ENCODE data around the gene LGALS1. TPM values are rescaled to one million over a fixed set of nuclear protein-coding genes. Genes with fewer than 3 reads are reported as not detected.

The LGALS1 gene
- total RNA-seq: 1,000 to 10,000 TPM; 1,392 to 1,515 TPM

DNA sequence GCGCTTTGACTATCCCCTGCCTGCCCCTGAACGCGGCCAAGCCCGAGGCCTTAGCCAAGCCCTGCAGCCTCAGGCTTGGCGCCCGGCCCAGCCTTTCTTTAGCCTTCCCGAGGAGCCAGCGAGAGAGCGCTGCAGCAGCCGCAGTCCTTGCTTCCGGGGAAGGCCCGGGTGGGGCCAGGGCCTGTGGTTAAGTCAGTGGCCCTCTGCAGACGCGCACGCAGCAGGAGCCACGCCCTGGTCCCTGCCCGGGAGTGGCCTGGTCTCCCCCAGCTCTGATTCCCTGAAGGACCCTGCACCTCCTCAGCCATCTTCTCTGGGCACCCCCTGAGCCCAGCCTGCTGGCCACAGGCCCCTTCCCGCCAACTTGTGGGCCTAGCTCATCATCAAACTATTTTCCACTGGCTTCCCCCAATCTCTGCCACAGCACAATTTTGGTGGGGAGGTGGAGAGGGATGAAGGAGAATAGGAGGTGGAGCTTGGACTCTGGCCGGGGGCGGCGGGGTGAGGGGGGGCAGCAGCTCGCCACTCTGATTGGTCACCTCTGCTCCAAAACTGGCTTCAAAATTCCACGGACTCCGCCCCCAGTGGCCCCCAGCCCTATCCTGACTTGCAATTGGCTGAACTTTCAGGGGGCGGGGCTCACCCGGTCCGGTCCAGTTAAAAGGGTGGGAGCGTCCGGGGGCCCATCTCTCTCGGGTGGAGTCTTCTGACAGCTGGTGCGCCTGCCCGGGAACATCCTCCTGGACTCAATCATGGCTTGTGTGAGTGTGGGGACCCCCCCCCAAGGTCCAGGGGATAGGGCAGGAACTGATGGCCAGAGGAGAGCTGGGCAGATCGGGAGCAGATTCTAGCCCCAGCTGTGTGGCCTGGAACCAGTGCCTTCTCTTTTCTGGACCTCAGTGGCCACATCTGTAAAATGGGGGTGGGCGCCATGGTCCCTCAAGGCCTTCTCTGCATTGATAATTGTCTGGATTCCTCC, at the start of gene LGALS1:
Gene LGALS1 (plus strand): TSS at position 686 of the 979 bp plus-strand sequence. CDS start 67 bp downstream, at position 753.
- Mint-ChIP-seq H3K4me1 (peaks cover 49% of the 10 kb centered on the region), H3K4me3 (peak within 1 kb of the TSS; percentile 83), H3K27ac (peak within 1 kb of the TSS; percentile 97), H3K9me3 (ENCODE audit: low read depth) (no peaks in the 10 kb centered on the region), H3K36me3 (peaks cover 20% of the 10 kb centered on the region), H3K27me3 (no peaks in the 10 kb centered on the region)
- peak; percentile 68 for ATAC-seq
- peak; percentile 93 for DNase-seq
- CTCF ChIA-PET: interaction anchor here (0.8 to 41.1 kb wide), 13 partner anchors 11 to 142 kb away, joined by 3 to 1064 read pairs (median 4); partner anchors contain the start of genes GGA1, NOL12, PDXP and SH3BP1

DNA sequence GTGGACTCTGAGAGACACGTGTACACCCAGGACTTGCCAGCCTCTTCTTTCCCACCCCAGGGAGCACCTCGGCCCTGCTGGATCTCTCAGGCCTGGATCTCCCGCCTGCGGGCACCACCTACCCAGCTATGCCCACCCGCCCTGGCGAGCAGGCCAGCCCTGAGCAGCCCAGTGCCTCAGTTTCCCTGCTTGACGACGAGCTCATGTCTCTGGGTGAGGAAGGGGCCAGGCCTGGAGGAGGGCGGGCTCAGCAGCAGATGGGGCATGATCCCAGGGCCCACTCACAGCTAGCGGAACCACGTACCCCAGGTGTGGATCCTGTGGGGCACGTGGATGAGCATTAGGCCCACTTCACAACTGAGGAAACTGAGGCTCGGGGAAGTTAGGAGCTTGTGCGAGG, 49.7 kb upstream of the LGALS1 start:
- Mint-ChIP-seq H3K27ac (peak overlapping the region; percentile 62), H3K27me3 (no peaks in the 10 kb centered on the region), H3K4me3 (no peak overlapping the region), H3K9me3 (ENCODE audit: low read depth) (no peaks in the 10 kb centered on the region), H3K4me1 (peaks cover 42% of the 10 kb centered on the region), H3K36me3 (peaks cover 7% of the 10 kb centered on the region)
- ATAC-seq (no peak), DNase-seq (no peak)
- CTCF ChIA-PET: interaction anchor here (1.0 to 34.1 kb wide), 5 partner anchors 12 to 45 kb away, joined by 3 to 1064 read pairs (median 156); partner anchors contain the start of genes GGA1, LGALS1, NOL12 and PDXP

DNA sequence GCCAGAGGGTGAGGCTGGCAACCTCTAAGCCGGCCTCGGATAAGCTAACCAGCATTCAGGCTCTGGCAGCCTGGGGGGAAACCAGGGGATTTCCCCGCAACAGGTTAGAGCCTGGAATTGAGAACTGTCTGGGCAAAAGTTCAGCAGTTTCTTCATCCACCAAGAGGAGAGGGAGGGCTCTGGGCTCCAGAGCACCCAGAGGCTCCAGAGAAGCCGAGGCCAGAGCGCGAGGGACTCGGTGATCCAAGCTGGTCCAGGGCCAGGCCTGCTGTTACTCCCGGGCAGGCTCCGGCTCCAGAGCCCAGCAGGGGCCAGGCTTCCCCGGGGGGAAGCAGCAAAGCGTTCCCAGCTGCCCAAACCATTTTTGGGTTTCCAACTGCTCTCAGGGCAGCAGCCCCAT, 49.3 kb upstream of the LGALS1 start:
- Mint-ChIP-seq H3K4me3 (no peak overlapping the region), H3K27me3 (no peaks in the 10 kb centered on the region), H3K9me3 (ENCODE audit: low read depth) (no peaks in the 10 kb centered on the region), H3K36me3 (peaks cover 7% of the 10 kb centered on the region), H3K27ac (peak overlapping the region; percentile 88), H3K4me1 (peaks cover 43% of the 10 kb centered on the region)
- DNase-seq (no peak), ATAC-seq (no peak)
- CTCF ChIA-PET: interaction anchor here (14.0 to 34.1 kb wide), 3 partner anchors 12 to 44 kb away, joined by 156 to 1064 read pairs (median 298); partner anchors contain the start of genes GGA1, LGALS1, NOL12 and PDXP

DNA sequence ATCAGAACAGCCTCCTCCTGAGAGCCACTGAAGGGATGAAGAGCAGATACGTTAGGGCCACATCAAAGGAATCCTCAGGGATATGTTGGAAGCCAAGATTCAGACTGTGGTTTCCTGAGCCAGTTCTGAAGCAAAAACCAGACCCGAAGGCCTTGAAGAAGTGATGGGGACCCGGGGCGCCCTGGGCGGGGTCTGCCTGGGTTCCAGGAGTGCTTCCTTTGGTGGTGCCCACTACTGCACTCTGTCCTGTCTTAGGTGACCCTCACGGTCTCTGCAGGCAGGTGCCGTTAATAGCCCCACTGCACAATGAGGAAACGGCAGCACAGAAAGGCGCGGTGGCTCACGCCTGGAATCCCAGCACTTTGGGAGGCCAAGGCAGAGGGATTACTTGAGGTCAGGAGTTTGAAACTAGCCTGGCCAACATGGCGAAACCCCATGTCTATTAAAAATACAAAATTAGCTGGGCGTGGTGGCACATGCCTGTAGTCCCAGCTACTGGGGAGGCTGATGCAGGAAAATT, 48.8 kb upstream of the LGALS1 start:
- peaks cover 7% of the 10 kb centered on the region for H3K36me3 Mint-ChIP-seq
- H3K4me1 Mint-ChIP-seq: peaks cover 47% of the 10 kb centered on the region
- ATAC-seq (no peak), DNase-seq (no peak)
- H3K27ac Mint-ChIP-seq: peak overlapping the region; percentile 88
- H3K27me3 Mint-ChIP-seq: no peaks in the 10 kb centered on the region
- H3K4me3 Mint-ChIP-seq: no peak overlapping the region
- H3K9me3 Mint-ChIP-seq (ENCODE audit: low read depth): no peaks in the 10 kb centered on the region
- CTCF ChIA-PET: interaction anchor here (1.1 to 34.1 kb wide), 4 partner anchors 11 to 44 kb away, joined by 5 to 1064 read pairs (median 227); partner anchors contain the start of genes GGA1, LGALS1, NOL12 and PDXP

DNA sequence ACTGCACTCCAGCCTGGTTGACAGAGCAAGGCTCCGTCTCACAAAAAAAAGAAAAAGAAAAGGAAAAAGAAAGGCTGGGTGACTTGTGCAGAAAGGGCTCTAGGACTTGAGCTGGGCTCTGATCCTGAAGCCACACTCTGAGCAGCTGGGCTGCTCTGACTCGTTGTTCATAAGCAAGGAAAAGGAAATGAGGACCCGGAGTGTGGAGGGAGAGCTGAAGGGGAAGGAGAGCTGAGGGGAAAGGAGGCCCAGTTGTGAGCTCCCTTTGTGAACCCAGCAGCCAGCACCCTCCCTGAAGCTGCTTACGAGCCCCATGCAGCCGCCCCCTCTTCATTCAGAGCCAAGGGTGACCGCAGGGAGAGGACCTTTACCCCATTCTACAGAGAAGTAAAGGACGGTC, 48.3 kb upstream of the LGALS1 start:
- H3K4me1 Mint-ChIP-seq: peaks cover 52% of the 10 kb centered on the region
- peaks cover 7% of the 10 kb centered on the region for H3K36me3 Mint-ChIP-seq
- ATAC-seq: peak; percentile 3
- no peaks in the 10 kb centered on the region for H3K27me3 Mint-ChIP-seq
- no peaks in the 10 kb centered on the region for H3K9me3 Mint-ChIP-seq (ENCODE audit: low read depth)
- H3K4me3 Mint-ChIP-seq: no peak overlapping the region
- CTCF ChIA-PET: interaction anchor here (0.9 to 34.1 kb wide), 5 partner anchors 8 to 43 kb away, joined by 4 to 1064 read pairs (median 156); partner anchors contain the start of genes GGA1, LGALS1, NOL12 and PDXP
- H3K27ac Mint-ChIP-seq: peak overlapping the region; percentile 88
- DNase-seq: no peak

DNA sequence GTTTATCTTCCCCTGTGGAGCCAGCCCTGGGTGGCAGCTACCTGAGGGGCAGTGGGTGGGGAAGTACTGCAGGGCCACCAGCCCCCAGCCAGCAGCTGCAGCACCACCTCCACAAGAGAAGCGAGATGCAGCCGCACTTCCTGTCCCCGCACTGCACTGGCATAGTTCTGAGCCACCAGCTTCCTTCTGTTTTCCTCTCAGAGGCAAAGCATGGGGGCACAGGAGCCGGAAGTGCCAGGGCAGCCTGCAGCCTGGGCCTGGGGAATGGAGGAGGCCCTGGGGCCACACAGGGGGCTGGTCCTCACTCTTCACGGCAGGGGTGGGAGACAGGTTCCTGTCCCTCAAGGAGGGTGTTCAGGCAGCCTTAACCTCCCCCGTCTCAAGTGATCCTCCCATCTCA, 47.9 kb upstream of the LGALS1 start:
- H3K36me3 Mint-ChIP-seq: peaks cover 7% of the 10 kb centered on the region
- no peak overlapping the region for H3K4me3 Mint-ChIP-seq
- H3K27ac Mint-ChIP-seq: peak overlapping the region; percentile 88
- H3K27me3 Mint-ChIP-seq: no peaks in the 10 kb centered on the region
- CTCF ChIA-PET: interaction anchor here (0.9 to 34.1 kb wide), 5 partner anchors 8 to 43 kb away, joined by 4 to 1064 read pairs (median 156); partner anchors contain the start of genes GGA1, LGALS1, NOL12 and PDXP
- ATAC-seq (peak; percentile 69), DNase-seq (peak; percentile 77)
- no peaks in the 10 kb centered on the region for H3K9me3 Mint-ChIP-seq (ENCODE audit: low read depth)
- peaks cover 56% of the 10 kb centered on the region for H3K4me1 Mint-ChIP-seq

DNA sequence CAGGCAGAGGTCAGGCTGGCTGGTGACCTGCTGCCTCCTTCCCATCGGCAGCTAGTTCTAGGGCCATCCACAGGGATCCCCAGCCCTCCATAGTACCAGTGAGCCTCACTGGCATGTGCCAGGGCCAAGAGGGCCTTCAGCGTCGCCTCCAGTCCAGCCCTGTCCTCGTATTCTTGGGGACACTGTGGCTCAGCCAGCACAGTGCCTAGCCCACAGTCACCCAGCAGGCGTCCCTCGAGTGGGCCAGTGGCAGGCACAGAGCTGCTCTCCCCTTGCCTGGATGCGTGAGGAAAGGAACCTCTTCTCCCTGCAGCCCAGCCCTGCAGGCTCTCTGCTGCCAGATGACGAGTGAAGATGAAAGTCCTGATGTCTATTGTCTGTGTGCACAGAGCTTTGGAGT, 46.6 kb upstream of the LGALS1 start:
- no peak for DNase-seq
- CTCF ChIA-PET: interaction anchor here (14.0 to 34.1 kb wide), 3 partner anchors 9 to 42 kb away, joined by 156 to 1064 read pairs (median 298); partner anchors contain the start of genes GGA1, LGALS1, NOL12 and PDXP

DNA sequence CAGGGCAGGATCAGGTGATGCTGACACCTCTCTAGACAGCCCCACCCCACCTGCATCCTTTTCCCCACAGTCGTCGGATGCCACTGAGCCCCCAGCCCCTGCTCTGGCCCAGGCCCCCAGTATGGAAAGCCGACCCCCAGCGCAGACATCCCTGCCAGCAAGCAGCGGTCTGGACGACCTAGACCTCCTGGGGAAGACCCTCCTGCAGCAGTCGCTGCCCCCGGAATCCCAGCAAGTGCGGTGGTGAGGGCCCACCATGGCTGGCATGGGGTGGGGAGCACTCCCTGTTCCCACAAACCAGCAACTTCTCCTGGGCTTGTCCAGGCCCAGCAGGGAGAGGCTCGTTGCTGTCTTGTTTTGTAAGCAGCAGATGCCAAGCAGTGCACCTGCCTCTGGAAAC, 45.5 kb upstream of the LGALS1 start:
- Mint-ChIP-seq H3K9me3 (ENCODE audit: low read depth) (no peaks in the 10 kb centered on the region), H3K4me3 (no peak overlapping the region), H3K36me3 (peaks cover 2% of the 10 kb centered on the region), H3K27me3 (no peaks in the 10 kb centered on the region), H3K4me1 (peaks cover 68% of the 10 kb centered on the region), H3K27ac (no peak overlapping the region)
- DNase-seq (no peak), ATAC-seq (no peak)
- CTCF ChIA-PET: interaction anchor here (5.8 to 34.1 kb wide), 4 partner anchors 7 to 40 kb away, joined by 102 to 1064 read pairs (median 227); partner anchors contain the start of genes GGA1, LGALS1, NOL12 and PDXP

More for the DNA sequence above, 46.6 kb upstream of the LGALS1 start:
- no peak for ATAC-seq
- Mint-ChIP-seq H3K4me1 (peaks cover 62% of the 10 kb centered on the region), H3K36me3 (peaks cover 5% of the 10 kb centered on the region), H3K9me3 (ENCODE audit: low read depth) (no peaks in the 10 kb centered on the region), H3K4me3 (no peak overlapping the region), H3K27me3 (no peaks in the 10 kb centered on the region), H3K27ac (peak overlapping the region; percentile 88)

DNA sequence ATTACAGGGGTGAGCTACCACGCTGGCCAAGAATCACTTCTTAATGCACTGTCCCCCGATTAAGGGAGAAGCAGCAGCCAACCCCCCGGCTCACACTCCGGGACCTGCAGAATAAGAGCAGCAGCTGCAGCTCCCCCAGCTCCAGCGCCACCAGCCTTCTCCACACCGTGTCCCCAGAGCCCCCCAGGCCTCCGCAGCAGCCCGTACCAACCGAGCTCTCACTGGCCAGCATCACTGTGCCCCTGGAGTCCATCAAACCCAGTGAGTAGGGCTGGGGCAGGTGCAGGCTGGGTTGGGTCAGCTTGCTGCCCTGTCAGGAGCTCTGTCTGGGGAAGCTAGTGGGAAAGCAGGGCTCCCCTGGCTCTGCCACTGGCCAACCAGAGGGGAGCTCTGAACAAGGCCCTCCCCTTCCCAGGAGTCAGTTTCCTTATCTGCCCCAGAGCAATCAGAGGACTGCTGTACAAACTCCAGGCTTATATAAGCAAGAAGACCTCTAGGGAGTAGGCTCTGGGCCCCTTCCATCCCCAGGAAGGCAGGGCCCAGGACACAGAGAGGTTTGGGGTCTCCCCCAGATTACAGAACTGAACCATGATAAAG, 44.5 kb upstream of the LGALS1 start:
- no peak for DNase-seq
- Mint-ChIP-seq H3K4me3 (no peak overlapping the region), H3K9me3 (ENCODE audit: low read depth) (no peaks in the 10 kb centered on the region), H3K27me3 (no peaks in the 10 kb centered on the region), H3K36me3 (peaks cover 2% of the 10 kb centered on the region), H3K27ac (peak overlapping the region; percentile 91), H3K4me1 (peaks cover 73% of the 10 kb centered on the region)
- ATAC-seq: no peak
- CTCF ChIA-PET: interaction anchor here (5.8 to 34.1 kb wide), 4 partner anchors 8 to 39 kb away, joined by 102 to 1064 read pairs (median 227); partner anchors contain the start of genes GGA1, LGALS1, NOL12 and PDXP

DNA sequence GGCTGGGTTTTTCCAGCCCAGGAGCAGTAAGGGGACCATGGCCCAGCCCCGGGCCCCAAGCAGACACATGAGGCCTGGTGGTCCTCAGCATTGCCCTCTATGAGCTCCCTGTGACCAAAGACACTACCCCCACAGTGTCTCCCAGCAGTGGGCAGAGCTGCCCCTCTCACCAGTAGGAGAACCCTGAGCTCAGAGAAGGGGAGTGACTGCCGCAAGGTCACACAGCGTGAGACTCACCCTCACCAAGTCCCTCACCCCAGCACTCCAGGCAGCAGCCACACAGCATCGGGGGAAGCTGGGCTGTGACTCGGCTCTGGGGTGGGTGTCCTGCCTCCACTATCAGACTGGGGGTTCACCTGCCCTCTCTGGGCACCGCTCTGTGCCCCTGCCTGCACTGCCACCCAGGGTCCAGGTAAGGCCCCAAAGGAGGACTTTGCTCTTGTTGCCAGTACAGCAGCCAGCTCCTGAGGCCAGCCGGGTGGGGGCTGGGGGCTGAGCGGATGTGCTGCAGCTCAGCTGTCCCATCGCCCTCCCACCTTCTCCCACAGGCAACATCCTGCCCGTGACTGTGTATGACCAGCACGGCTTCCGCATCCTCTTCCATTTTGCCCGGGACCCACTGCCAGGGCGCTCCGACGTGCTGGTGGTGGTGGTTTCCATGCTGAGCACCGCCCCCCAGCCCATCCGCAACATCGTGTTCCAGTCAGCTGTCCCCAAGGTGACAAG, 43.8 kb upstream of the LGALS1 start:
- Mint-ChIP-seq H3K27ac (peak overlapping the region; percentile 91), H3K4me3 (peak overlapping the region; percentile 72), H3K9me3 (ENCODE audit: low read depth) (no peaks in the 10 kb centered on the region), H3K27me3 (no peaks in the 10 kb centered on the region), H3K36me3 (peaks cover 2% of the 10 kb centered on the region), H3K4me1 (peaks cover 73% of the 10 kb centered on the region)
- CTCF ChIA-PET: interaction anchor here (5.8 to 34.1 kb wide), 4 partner anchors 9 to 39 kb away, joined by 102 to 1064 read pairs (median 227); partner anchors contain the start of genes GGA1, LGALS1, NOL12 and PDXP
- DNase-seq (peak; percentile 80), ATAC-seq (no peak)

DNA sequence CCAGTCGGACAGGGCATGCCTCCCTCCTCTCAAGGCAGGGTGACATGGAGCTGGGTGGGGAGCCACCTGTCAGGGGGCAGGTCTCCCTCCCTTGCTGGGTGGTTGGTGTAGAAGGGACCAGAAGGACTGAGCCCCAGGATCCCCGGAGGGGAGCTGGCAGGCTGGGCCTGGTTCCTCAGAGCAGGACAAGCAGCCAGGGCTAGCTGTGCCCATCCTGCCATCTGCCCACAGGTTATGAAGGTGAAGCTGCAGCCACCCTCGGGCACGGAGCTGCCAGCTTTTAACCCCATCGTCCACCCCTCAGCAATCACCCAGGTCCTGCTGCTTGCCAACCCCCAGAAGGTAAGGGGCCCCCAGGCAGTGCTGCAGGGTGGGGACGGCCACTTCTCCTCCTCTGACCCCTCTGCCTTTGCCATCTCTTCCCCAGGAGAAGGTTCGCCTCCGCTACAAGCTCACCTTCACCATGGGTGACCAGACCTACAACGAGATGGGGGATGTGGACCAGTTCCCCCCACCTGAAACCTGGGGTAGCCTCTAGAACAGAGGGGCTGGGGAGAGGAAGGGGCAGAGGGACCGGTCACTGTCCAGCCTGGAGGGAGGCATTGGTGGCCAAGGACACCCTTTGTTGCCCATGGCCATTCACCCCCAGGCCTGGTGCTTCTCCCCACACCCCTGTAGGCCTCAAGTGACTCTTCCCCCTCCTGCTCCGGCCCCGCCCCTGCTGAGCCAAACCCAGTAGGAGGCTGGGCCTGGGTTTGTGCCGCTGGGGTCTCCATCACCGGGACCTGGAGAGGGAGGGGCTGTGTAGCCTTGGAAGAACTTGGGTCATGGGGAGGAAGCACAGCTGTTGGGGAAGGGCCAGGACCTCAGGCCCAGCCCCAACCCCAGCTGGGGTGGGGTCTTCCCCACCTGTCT, 43.0 kb upstream of the LGALS1 start:
- CTCF ChIA-PET: interaction anchor here (1.2 to 34.1 kb wide), 7 partner anchors 10 to 212 kb away, joined by 4 to 1064 read pairs (median 102); partner anchors contain the start of genes ANKRD54, GGA1, LGALS1 and NOL12
- ATAC-seq: peak; percentile 20
- peak overlapping the region; percentile 72 for H3K4me3 Mint-ChIP-seq
- DNase-seq: peak; percentile 76
- peaks cover 2% of the 10 kb centered on the region for H3K36me3 Mint-ChIP-seq
- no peaks in the 10 kb centered on the region for H3K27me3 Mint-ChIP-seq
- peak overlapping the region; percentile 91 for H3K27ac Mint-ChIP-seq
- peaks cover 73% of the 10 kb centered on the region for H3K4me1 Mint-ChIP-seq
- H3K9me3 Mint-ChIP-seq (ENCODE audit: low read depth): no peaks in the 10 kb centered on the region
